Liver (tissue), 3 donors: Measurements from ENCODE around the gene KIFBP.

ENCODE experiments used
- EGR1 ChIP-seq, 2 donors: IDR thresholded peaks; 2 replicates each; pipeline ENCODE4 v1.6.1; 2016 to 2018; ENCODE audit warnings: antibody characterized with exemption in 2 of 2, low read depth in 2 of 2
- HNF4A ChIP-seq, 2 donors: conservative IDR thresholded peaks; 2 replicates each; pipeline ENCODE4 v1.6.1; 2016; ENCODE audit warnings: antibody characterized with exemption in 2 of 2, mild to moderate bottlenecking in 2 of 2
- HNF4G ChIP-seq: IDR thresholded peaks from 2 replicates; pipeline ENCODE4 v1.6.1; 2016; ENCODE audit warnings: antibody characterized with exemption
- JUND ChIP-seq, 2 donors: IDR thresholded peaks; 2 replicates each; pipeline ENCODE4 v1.6.1; 2016; ENCODE audit warnings: antibody characterized with exemption in 2 of 2
- RAD21 ChIP-seq, 2 donors: IDR thresholded peaks; 2 replicates each; pipeline ENCODE4 v1.6.1; 2016; ENCODE audit warnings: antibody characterized with exemption in 2 of 2, mild to moderate bottlenecking in 2 of 2
- YY1 ChIP-seq: IDR thresholded peaks from 2 replicates; pipeline ENCODE4 v1.6.1; 2016; ENCODE audit warnings: antibody characterized with exemption, mild to moderate bottlenecking
- TF ChIP-seq, protein P1 (sequence below): fragments of 150-350 bp; IDR thresholded peaks from 2 replicates; pipeline ENCODE4 v1.5.1; 2017; ENCODE audit warnings: improper control_type of control experiment, low read depth, low read length; ENCODE audit not compliant: missing input control
- TF ChIP-seq, protein P2 (sequence below): IDR thresholded peaks from 2 replicates; pipeline ENCODE4 v1.6.1; 2016; ENCODE audit warnings: antibody characterized with exemption
- TF ChIP-seq, protein P3 (sequence below): IDR thresholded peaks from 2 replicates; pipeline ENCODE4 v1.6.1; 2016; ENCODE audit warnings: antibody characterized with exemption, mild to moderate bottlenecking
- donor health status: healthy.
- donor health status: healthy.

DNA sequence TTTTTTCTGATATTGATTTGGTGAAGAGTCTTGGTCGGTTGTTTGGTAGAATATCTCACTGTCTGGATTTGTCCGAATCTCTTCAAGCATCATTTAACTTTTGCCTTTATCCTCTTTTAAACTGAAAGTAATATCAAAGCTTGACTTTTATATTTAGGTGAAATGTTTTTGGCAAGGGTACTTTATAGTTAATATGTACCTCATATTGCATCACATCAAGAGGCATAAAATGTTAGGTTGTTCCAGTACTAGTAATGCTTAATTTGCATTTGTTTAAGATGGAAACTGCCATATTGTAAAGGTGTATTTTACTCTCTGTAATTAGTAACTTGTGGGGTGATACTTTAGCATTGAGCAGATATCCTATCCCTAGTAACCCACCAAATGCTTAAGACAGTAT lies 49.7 kb upstream of the KIFBP start:
- TF ChIP-seq, protein P1, sequence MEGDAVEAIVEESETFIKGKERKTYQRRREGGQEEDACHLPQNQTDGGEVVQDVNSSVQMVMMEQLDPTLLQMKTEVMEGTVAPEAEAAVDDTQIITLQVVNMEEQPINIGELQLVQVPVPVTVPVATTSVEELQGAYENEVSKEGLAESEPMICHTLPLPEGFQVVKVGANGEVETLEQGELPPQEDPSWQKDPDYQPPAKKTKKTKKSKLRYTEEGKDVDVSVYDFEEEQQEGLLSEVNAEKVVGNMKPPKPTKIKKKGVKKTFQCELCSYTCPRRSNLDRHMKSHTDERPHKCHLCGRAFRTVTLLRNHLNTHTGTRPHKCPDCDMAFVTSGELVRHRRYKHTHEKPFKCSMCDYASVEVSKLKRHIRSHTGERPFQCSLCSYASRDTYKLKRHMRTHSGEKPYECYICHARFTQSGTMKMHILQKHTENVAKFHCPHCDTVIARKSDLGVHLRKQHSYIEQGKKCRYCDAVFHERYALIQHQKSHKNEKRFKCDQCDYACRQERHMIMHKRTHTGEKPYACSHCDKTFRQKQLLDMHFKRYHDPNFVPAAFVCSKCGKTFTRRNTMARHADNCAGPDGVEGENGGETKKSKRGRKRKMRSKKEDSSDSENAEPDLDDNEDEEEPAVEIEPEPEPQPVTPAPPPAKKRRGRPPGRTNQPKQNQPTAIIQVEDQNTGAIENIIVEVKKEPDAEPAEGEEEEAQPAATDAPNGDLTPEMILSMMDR: no peak
- TF ChIP-seq HNF4A (conservative IDR thresholded peaks at IDR 0.05): no peak
- no peak for TF ChIP-seq RAD21 (IDR thresholded peaks at IDR 0.05)
- TF ChIP-seq, protein P2, sequence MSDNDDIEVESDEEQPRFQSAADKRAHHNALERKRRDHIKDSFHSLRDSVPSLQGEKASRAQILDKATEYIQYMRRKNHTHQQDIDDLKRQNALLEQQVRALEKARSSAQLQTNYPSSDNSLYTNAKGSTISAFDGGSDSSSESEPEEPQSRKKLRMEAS: no peak
- no peak for TF ChIP-seq JUND (IDR thresholded peaks at IDR 0.05)
- TF ChIP-seq EGR1 (IDR thresholded peaks at IDR 0.05; ENCODE audit: low read depth in 2 of 2): no peak
- TF ChIP-seq, protein P3, sequence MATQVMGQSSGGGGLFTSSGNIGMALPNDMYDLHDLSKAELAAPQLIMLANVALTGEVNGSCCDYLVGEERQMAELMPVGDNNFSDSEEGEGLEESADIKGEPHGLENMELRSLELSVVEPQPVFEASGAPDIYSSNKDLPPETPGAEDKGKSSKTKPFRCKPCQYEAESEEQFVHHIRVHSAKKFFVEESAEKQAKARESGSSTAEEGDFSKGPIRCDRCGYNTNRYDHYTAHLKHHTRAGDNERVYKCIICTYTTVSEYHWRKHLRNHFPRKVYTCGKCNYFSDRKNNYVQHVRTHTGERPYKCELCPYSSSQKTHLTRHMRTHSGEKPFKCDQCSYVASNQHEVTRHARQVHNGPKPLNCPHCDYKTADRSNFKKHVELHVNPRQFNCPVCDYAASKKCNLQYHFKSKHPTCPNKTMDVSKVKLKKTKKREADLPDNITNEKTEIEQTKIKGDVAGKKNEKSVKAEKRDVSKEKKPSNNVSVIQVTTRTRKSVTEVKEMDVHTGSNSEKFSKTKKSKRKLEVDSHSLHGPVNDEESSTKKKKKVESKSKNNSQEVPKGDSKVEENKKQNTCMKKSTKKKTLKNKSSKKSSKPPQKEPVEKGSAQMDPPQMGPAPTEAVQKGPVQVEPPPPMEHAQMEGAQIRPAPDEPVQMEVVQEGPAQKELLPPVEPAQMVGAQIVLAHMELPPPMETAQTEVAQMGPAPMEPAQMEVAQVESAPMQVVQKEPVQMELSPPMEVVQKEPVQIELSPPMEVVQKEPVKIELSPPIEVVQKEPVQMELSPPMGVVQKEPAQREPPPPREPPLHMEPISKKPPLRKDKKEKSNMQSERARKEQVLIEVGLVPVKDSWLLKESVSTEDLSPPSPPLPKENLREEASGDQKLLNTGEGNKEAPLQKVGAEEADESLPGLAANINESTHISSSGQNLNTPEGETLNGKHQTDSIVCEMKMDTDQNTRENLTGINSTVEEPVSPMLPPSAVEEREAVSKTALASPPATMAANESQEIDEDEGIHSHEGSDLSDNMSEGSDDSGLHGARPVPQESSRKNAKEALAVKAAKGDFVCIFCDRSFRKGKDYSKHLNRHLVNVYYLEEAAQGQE: no peak
- no peak for TF ChIP-seq YY1
- no peak for TF ChIP-seq HNF4G
